HUDEP-2 (cell line): Measurements from ENCODE around the gene MAP2K2.
"Not testable (repeated sequence)": the region's sequence is repeated elsewhere in the genome, so short reads cannot be mapped to it uniquely, and the experiment has no call there.

Source experiments
- DNase-seq, 76 experiments: peaks; one replicate each; lab custom pipeline; 2025; ENCODE audit not compliant: unreplicated experiment in 76 of 76; lab: John Stamatoyannopoulos, UW

The MAP2K2 gene

GRCh38 chr19:4123615-4124568 is at the start of gene MAP2K2:
TSS of gene MAP2K2 (minus strand) at chr19:4124122. CDS start at chr19:4123875, 247 bp downstream.
- DNase-seq: peak in 75 of 76 experiments; percentile 65 to 99 (median 95)

- DNase-seq: peak in 53 of 76 experiments; percentile 19 to 89 (median 56)
Measured at GRCh38 chr19:4172861-4173473, 49.0 kb upstream of the MAP2K2 start.

DNA sequence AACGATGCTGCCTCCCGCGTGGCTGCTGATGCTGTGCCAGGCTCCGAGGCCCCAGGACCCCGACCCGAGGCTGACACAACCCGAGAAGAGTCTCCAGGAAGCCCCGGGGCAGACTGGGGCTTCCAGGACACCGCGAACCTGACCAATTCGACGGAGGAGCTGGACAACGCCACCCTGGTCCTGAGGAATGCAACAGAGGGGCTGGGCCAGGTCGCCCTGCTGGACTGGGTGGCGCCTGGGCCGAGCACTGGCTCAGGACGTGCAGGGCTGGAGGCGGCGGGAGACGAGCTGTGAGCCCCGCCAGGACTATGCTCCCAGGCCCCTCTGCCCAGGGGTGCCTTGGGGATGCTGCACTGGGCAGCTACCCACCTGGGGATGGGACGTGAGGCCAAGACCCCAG is 47.8 kb upstream of the MAP2K2 start:
- DNase-seq: no peak

DNA sequence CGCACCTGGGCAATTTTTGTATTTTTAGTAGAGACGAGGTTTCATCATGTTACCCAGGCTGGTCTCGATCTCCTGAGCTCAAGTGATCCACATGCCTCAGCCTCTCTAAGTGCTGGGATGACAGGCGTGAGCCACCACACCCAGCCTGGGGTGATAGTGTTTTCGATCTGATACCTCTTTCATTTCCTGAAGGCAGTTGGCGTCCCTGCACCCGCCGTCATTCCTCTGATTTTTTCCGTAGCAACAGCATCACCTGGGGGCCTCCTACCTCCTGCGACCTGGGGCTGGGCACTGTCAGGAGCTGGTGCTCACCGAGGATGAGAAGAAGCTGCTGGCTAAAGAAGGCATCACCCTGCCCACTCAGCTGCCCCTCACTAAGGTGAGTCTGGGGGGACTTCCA is 40.3 kb upstream of the MAP2K2 start:
- no peak for DNase-seq

DNA sequence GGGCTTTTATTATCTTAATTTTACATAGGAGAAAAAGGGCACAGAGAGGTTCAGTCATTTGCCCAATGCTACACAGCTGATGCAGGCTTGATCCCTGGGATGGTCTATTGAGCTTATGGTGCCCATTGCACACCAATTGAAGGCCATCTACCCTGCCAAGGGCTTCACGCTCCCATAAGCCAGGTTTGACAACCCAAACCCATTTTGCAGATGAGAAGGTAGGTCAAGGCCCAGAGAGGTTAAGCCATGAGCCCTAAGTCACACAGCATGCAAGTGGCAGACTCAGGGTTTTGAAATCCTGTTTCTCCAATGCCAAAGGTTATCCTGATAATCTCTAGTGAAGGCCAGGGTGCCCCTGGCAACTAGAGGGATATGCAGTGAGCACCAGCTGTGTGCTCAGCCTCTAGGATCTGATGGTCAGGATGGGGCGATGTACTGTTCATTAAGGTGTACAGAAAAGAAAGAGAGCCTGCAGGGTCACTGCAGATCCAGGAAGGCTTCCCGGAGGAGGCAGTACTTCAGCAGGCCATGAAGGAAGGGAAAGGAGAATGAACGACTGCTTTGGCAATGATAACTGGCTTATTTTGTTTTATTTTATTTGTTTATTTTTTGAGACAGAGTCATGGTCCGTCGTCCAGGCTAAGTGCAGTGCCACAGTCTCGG is 37.6 kb upstream of the MAP2K2 start:
- DNase-seq: no peak

DNA sequence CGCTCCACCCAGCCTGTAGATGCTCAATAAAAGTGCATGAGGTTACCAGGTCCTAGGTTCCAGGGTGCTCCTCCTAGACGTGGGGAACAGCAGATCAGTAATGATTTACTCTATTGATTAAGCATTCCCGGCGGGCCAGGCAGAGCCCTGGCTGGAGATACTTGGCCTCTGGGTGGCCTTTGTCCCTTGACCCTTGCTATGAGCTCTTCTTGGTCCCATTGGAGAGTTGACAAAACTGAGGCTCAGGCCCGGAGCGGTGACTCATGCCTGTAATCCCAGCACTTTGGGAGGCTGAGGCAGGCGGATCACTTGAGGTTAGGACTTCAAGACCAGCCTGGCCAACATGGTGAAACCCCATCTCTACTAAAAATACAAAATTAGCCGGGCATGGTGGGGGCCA is 34.0 kb upstream of the MAP2K2 start:
- DNase-seq: not testable (repeated sequence)

DNA sequence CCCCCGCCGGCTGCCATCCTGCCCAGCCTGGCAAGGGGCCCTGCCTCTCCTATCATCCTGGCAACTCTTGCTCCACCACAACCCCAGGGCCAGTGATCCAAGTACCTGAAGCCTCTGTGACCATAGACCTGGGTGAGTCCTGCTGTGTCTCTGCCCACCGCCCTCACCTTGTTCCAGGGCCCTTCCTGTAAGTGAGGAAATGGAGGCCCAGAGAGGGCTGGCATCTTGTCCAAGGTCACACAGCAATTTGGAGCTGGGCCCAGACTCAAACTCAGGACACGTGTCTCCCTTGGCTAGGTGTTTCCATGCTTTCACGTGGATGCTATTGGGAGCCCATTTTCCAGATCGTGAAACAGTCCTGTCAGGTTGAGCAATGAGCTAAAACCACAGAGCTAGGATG is 33.2 kb upstream of the MAP2K2 start:
- no peak for DNase-seq

- no peak for DNase-seq
Measured at GRCh38 chr19:4154571-4155312, 30.8 kb upstream of the MAP2K2 start.

- no peak for DNase-seq
Measured at GRCh38 chr19:4152241-4152998, 28.5 kb upstream of the MAP2K2 start.

DNA sequence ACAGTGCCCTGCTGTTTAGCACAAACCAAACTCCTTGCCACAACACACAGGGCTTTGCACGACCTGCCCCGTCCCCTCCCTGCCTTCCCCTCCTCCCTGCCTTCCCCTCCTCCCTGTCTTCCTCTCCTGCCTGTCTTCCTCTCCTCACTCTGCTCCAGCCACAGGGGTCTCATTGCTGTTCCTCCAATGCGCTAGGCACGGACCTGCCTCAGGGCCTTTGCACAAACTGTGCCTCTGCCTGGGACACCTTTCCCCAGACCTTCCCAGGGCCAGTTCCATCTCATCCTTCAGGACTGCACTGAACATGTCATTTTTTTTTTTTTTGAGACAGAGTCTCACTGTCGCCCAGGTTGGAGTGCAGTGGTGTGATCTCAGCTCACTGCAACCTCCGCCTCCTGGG is 27.7 kb upstream of the MAP2K2 start:
- no peak for DNase-seq

DNA sequence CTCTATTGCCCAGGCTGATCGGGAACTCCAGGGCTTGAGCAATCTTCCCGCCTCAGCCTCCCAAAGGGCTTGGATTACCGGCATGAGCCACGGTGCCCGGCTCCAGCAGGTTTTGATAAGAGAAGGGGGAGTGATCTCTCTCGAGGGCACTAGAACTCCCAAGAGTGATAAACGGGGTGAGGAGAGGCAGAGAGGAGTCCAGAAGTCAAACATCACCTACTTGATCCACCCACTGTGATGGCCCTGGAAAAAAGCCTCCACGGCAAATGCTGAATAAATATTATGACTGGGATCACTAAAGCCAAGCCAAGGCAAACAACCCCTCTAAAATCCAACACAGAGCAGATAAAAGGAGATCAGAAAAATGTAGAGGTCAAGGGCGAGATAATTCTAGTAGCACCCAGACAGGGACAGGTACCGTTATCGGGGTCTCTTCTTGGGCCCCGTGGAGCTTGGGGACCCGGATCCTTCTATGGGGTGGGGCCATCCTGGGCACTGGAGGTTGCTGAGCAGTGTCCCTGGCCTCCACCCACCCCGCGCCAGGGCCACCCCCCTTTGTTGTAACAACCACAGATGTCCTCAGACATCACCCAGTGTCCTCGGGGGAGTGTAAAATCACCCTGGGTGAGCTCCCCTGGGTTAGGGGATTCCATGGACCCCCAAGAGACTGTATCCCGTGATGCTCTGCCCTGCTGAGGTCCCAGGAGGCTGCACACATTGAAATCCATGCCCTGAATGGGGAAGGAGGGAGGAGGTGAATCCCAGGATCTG is 25.8 kb upstream of the MAP2K2 start:
- DNase-seq: peak in 17 of 76 experiments; percentile 7 to 34 (median 23)

GRCh38 chr19:4144666-4145249 is 20.8 kb upstream of the MAP2K2 start:
- DNase-seq: peak in 57 of 76 experiments; percentile 25 to 80 (median 53)

- DNase-seq: not testable (repeated sequence)
Measured at GRCh38 chr19:4142916-4143315, 19.0 kb upstream of the MAP2K2 start.

DNA sequence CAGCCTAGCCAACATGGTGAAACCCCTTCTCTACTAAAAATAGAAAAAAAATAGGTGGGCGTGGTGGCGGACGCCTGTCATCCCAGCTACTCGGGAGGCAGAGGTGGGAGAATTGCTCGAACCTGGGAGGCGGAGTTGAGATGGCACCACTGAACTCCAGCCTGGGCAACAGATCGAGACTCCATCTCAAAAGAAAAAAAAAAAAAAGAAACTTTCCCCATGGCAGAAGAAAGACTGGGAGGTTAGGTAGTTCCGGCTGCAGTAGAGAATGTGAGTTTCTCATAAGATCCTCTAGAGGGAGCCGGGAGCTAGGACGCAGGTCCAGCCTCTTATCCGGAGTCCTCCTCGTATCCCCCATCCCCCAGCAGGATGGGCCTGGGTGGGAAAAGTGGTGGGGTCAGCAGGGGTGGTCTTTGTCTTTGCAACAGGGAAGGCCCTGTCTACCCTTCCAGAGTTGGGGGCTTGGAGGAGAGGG is 16.4 kb upstream of the MAP2K2 start:
- DNase-seq: peak in 53 of 76 experiments; percentile 8 to 71 (median 37)

- DNase-seq: peak in 74 of 76 experiments; percentile 27 to 97 (median 84)
Measured at GRCh38 chr19:4139614-4140236, 15.8 kb upstream of the MAP2K2 start.

DNA sequence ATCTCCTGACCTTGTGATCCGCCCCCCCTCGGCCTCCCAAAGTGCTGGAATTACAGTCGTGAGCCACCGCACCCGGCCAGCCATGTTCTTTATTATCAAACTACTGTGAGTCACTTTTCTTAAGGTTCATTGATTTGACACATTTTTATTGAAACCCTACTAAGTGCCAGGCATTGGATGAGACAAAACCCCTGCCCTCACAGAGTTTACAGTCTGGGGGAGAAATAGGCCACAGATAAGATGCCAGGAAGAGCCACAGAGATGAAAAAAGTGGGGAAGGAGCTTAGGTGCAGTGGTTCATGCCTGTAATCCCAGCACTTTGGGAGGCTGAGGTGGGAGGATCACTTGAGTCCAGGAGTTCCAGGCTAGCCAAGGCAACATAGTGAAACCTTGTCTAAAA is 14.5 kb upstream of the MAP2K2 start:
- no peak for DNase-seq

GRCh38 chr19:4136680-4137088 is 12.8 kb upstream of the MAP2K2 start:
- no peak for DNase-seq

- DNase-seq: not testable (repeated sequence)
Measured at GRCh38 chr19:4135386-4135785, 11.5 kb upstream of the MAP2K2 start.
